Heart left ventricle (tissue), 16 donors: Measurements from ENCODE around the gene ROBO1. TPM values are rescaled to one million over a fixed set of nuclear protein-coding genes. Genes with fewer than 3 reads are reported as not detected.

Experiments
- ATAC-seq, 4 donors: fragments of 200-7000 bp; cut with Tn5 transposase; one replicate each; pipeline ENCODE4 v1.9.1; 2020 to 2022; ENCODE audit warnings: moderate library complexity in 4 of 4, mild to moderate bottlenecking in 3 of 4, moderate number of reproducible peaks in 1 of 4
- DNase-seq, 5 donors: peaks; one replicate each; pipeline ENCODE4 v3.0.0-alpha.2; 2020
- H3K27ac ChIP-seq, 12 donors: fragments of 200-600 bp; sonication (generic) in 4 of 12; one replicate each; pipeline versions ENCODE4 v1.5.0 to v1.8.0; 2016 to 2022; ENCODE audit warnings: mild to moderate bottlenecking in 2 of 12
- H3K27me3 ChIP-seq, 9 donors: fragments of 200-600 bp; sonication (generic) in 2 of 9; one replicate each; pipeline versions ENCODE4 v1.5.1 to v1.8.0; 2016 to 2022; ENCODE audit warnings: mild to moderate bottlenecking in 3 of 9
- H3K36me3 ChIP-seq, 9 donors: fragments of 200-600 bp; sonication (generic) in 2 of 9; one replicate each; pipeline versions ENCODE4 v1.5.0 to v1.8.0; 2018 to 2022; ENCODE audit warnings: mild to moderate bottlenecking in 2 of 9
- H3K4me1 ChIP-seq, 12 donors: fragments of 200-600 bp; sonication (generic) in 4 of 12; one replicate each; pipeline versions ENCODE4 v1.5.0 to v1.8.0; 2016 to 2022; ENCODE audit warnings: mild to moderate bottlenecking in 3 of 12
- H3K4me3 ChIP-seq, 12 donors: fragments of 200-600 bp; sonication (generic) in 4 of 12; one replicate each; pipeline versions ENCODE4 v1.5.0 to v1.8.0; 2017 to 2022; ENCODE audit warnings: mild to moderate bottlenecking in 9 of 12, moderate library complexity in 4 of 12
- H3K9me3 ChIP-seq, 12 donors: fragments of 200-600 bp; sonication (generic) in 4 of 12; one replicate each; pipeline versions ENCODE4 v1.5.0 to v1.8.0; 2016 to 2022; ENCODE audit warnings: mild to moderate bottlenecking in 1 of 12
- POLR2A ChIP-seq, 2 donors: fragments of 450-650 bp; IDR thresholded peaks; one replicate each; pipeline ENCODE4 v1.6.1; 2017; ENCODE audit warnings: antibody characterized with exemption in 2 of 2, mild to moderate bottlenecking in 2 of 2, moderate library complexity in 2 of 2
- WGBS, 4 donors: extraction: QIAGEN DNeasy Blood & Tissue Kit in 2 of 4; methylation state at CpG; one replicate each; pipeline versions ENCODE4 v1.1.5 to v1.1.7; 2013 to 2018; 5-methylcytosine and 5-hydroxymethylcytosine counted together
- intact Hi-C, 10 donors: fragments of 100-400 bp; cut with DNase I; formaldehyde crosslinking; loops; one replicate each; pipeline versions ENCODE4 v1.11.1 to v1.14.2; 2022
- polyA plus RNA-seq, 2 donors: library from polyadenylated mRNA; stranded (reverse); fragments of 200-250 nt; gene quantifications; one replicate each; pipeline ENCODE4 v1.2.3, GENCODE V29; 2013
- total RNA-seq, 9 donors: library from RNA; depleted of rRNA in 2 of 9; stranded (reverse); fragments of >200 nt in 2 of 9; fragmentation: NEBNext Ultra II Directional in 3 of 9; extraction: Animal tissue kit (Norgen Biotek cat#: 25700) in 3 of 9; gene quantifications; one replicate each; pipeline versions ENCODE4 v1.1.0 to v1.2.4, GENCODE V29; 2016 to 2023
- TF ChIP-seq, protein P1 (sequence below), 12 donors: fragments of 200-600 bp; sonication (generic) in 4 of 12; IDR thresholded peaks; one replicate each; pipeline versions ENCODE4 v1.5.0 to v1.8.0; 2018 to 2022; ENCODE audit warnings: antibody characterized with exemption in 12 of 12, mild to moderate bottlenecking in 5 of 12
- donor health status: ischemic (EF 13 %, LVEDD 7.1; RV severe dilation, severe dysfunction).
- donor health status: healthy with polysubstance abuse.
- donor health status: DM: no; HTN: yes; CAD: no.
- donor health status: DM: no; HTN: no; CAD: no.
- donor health status: ischemic (EF 25% LVEDD 6.9; RV normal size, moderate dysfunction).
- donor health status: ischemic (EF 25% LVEDD 5.7; RV mildly dilated, moderate dysfunction).
- donor health status: healthy.
- donor health status: DM: yes; HTN: yes; CAD: no.
- donor health status: ischemic (EF 35%, LVEDD 5.7; RV mildly dilated, moderate dysfunction).
- donor health status: nonischemic (EF 11% LVEDD 7.7; RV severe dilation, severe dysfunction).
- donor health status: DM: yes; HTN: yes; CAD: no.
- donor health status: PGD.
- donor health status: ischemic (EF 29% LVEDD 5.4; RV normal size, mild dysfunction).
- donor health status: nonischemic (EF 23%, LVEDD 6.1; RV moderate dilation, normal function).

The ROBO1 gene
- total and polyA plus RNA-seq, 11 donors, result 1.4 to 14.8 (median 5.7) TPM

DNA sequence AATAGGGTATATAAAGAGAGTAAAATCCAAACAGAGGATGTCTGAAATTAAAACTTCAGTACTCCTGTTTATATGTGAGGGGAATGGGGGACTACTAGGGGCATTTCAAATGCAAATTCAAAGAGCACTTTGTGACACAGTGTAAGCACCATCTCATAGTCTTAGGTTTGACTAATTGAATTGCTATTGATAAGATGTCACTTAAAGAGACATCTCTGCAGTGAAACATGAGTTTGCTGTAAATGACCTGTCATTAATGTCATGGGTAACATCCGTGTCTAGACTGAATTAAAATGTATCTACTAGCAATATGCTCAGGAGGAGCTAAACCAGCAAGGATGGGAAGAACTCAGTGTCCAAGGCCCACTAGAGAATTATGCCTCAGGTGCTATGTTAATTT, 41.0 kb downstream of the ROBO1 start:
- Histone ChIP-seq H3K36me3 (no peaks in the 10 kb centered on the region), H3K9me3 (no peaks in the 10 kb centered on the region), H3K27ac (no peak overlapping the region), H3K4me1 (no peaks in the 10 kb centered on the region), H3K27me3 (no peaks in the 10 kb centered on the region), H3K4me3 (no peak overlapping the region)
- 50 to 77% (median 60%) methylated on average over 1 of the region's 1 CpG for WGBS, 4 donors
- intact Hi-C loops, result no loop called here
- no peak for TF ChIP-seq POLR2A (IDR thresholded peaks at IDR 0.05)
- TF ChIP-seq, protein P1, sequence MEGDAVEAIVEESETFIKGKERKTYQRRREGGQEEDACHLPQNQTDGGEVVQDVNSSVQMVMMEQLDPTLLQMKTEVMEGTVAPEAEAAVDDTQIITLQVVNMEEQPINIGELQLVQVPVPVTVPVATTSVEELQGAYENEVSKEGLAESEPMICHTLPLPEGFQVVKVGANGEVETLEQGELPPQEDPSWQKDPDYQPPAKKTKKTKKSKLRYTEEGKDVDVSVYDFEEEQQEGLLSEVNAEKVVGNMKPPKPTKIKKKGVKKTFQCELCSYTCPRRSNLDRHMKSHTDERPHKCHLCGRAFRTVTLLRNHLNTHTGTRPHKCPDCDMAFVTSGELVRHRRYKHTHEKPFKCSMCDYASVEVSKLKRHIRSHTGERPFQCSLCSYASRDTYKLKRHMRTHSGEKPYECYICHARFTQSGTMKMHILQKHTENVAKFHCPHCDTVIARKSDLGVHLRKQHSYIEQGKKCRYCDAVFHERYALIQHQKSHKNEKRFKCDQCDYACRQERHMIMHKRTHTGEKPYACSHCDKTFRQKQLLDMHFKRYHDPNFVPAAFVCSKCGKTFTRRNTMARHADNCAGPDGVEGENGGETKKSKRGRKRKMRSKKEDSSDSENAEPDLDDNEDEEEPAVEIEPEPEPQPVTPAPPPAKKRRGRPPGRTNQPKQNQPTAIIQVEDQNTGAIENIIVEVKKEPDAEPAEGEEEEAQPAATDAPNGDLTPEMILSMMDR (IDR thresholded peaks at IDR 0.05), result no peak
- DNase-seq (no peak), ATAC-seq (no peak)

DNA sequence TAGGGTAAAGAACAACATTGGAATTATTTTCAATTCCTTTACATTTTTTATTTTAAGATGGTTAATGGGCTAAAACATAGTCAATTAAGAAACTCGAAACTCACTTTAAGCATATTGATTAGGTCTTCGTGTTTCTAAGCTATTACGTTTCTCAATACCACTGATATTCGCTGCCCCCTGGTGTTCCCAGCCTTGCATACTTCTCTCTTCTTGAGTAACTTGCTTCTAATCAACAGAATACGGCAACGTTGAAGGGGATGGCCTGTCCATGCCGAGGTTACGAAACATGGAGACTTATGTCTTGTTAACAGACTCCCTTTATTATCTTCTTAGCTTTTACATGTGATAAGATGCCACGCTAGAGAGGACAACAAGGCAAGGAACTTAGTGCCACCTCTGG, 43.6 kb downstream of the ROBO1 start:
- H3K36me3 ChIP-seq, result no peaks in the 10 kb centered on the region
- H3K4me1 ChIP-seq, result no peaks in the 10 kb centered on the region
- no peak overlapping the region for H3K27ac ChIP-seq
- TF ChIP-seq, protein P1 (IDR thresholded peaks at IDR 0.05), result no peak
- no peak for TF ChIP-seq POLR2A (IDR thresholded peaks at IDR 0.05)
- intact Hi-C loops, result no loop called here
- no peak for ATAC-seq
- no peaks in the 10 kb centered on the region for H3K27me3 ChIP-seq
- H3K9me3 ChIP-seq, result no peaks in the 10 kb centered on the region
- H3K4me3 ChIP-seq, result no peak overlapping the region
- DNase-seq, result no peak
- WGBS, 4 donors, result 61 to 65% (median 62%) methylated on average over 9 of the region's 9 CpGs

DNA sequence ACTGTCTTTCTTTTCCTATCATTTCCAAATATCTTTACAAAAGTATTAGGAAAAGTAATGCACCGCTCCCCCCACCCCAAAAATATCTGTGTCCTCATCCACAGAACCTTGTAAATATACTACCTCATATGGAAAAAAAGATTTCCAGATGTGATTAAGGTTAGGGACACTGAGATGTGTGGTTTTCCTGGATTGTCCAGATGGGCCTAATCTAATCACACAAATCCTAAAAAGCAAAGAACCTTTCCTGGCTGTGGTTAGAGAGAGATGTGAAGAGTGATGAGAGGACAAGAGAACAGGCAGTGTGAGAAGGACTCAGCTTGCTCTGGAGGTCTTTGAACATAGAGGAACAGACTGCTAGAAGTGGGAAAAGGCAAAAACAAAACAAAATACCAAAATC, 77.7 kb downstream of the ROBO1 start:
- ATAC-seq (no peak), DNase-seq (no peak)
- no peak overlapping the region for H3K27ac ChIP-seq
- no peaks in the 10 kb centered on the region for H3K36me3 ChIP-seq
- H3K4me3 ChIP-seq, result no peak overlapping the region
- intact Hi-C loops, result no loop called here
- TF ChIP-seq POLR2A (IDR thresholded peaks at IDR 0.05), result no peak
- peaks cover 0 to 4% (median 0%) of the 10 kb centered on the region in 12 donors for H3K9me3 ChIP-seq
- no peaks in the 10 kb centered on the region for H3K27me3 ChIP-seq
- H3K4me1 ChIP-seq, result no peaks in the 10 kb centered on the region
- 57 to 97% (median 90%) methylated on average over 1 of the region's 1 CpG for WGBS, 4 donors

DNA sequence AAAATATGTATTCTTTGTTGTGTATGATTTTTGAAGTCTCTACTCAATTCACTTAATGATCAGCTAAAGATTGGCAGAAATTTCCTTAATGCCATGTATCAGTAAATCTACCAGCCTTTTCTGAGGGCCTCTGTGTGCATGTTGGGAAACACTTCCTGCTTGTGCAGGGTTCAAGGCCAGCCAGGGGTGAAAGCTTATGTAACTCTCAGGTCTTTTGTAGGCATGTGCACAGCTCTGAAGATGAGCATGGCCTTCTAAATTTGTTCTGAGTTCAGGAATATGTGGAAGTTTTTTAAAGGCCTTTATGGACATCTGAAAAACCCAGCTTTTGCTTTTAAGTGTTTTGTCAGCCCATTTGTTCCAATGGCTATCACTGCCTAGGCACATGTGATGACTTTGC, 82.7 kb downstream of the ROBO1 start:
- Histone ChIP-seq H3K36me3 (no peaks in the 10 kb centered on the region), H3K9me3 (peaks cover 0 to 6% (median 0%) of the 10 kb centered on the region in 12 donors), H3K27me3 (no peaks in the 10 kb centered on the region), H3K4me3 (no peak overlapping the region), H3K4me1 (no peaks in the 10 kb centered on the region), H3K27ac (no peak overlapping the region)
- no peak for ATAC-seq
- no peak for DNase-seq
- TF ChIP-seq POLR2A (IDR thresholded peaks at IDR 0.05), result no peak
- TF ChIP-seq, protein P1 (IDR thresholded peaks at IDR 0.05), result no peak
- intact Hi-C loops, result no loop called here

DNA sequence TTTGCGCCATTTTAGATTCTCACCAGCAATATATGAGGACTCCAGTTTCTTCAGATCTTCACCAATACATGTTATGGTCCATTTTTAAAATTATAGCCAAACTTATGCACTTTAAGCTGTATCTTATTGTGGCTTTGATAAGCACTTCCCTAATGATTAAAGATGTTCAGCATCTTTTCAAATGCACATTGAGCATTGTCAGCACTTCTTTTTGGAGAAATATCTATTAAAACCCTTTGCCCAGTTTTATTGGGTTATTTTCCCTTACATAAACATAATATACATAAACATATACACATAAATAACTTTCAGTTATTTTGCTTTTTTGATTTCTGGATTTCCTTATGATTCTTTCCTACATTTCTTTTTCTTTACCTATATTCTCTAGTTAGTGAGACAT, 83.8 kb downstream of the ROBO1 start:
- Histone ChIP-seq H3K9me3 (peaks cover 0 to 6% (median 0%) of the 10 kb centered on the region in 12 donors), H3K27me3 (no peaks in the 10 kb centered on the region), H3K4me3 (no peak overlapping the region), H3K36me3 (no peaks in the 10 kb centered on the region), H3K27ac (no peak overlapping the region), H3K4me1 (no peaks in the 10 kb centered on the region)
- intact Hi-C loops, result no loop called here
- DNase-seq (no peak), ATAC-seq (no peak)
- TF ChIP-seq, protein P1 (IDR thresholded peaks at IDR 0.05), result no peak
- no peak for TF ChIP-seq POLR2A (IDR thresholded peaks at IDR 0.05)
- 89 to 100% (median 95%) methylated on average over 1 of the region's 1 CpG for WGBS, 4 donors
